ENCODE data around the gene CFAP54.
"Not testable (repeated sequence)": the region's sequence is repeated elsewhere in the genome, so short reads cannot be mapped to it uniquely, and the experiment has no call there.

CFAP54 gene

DNA sequence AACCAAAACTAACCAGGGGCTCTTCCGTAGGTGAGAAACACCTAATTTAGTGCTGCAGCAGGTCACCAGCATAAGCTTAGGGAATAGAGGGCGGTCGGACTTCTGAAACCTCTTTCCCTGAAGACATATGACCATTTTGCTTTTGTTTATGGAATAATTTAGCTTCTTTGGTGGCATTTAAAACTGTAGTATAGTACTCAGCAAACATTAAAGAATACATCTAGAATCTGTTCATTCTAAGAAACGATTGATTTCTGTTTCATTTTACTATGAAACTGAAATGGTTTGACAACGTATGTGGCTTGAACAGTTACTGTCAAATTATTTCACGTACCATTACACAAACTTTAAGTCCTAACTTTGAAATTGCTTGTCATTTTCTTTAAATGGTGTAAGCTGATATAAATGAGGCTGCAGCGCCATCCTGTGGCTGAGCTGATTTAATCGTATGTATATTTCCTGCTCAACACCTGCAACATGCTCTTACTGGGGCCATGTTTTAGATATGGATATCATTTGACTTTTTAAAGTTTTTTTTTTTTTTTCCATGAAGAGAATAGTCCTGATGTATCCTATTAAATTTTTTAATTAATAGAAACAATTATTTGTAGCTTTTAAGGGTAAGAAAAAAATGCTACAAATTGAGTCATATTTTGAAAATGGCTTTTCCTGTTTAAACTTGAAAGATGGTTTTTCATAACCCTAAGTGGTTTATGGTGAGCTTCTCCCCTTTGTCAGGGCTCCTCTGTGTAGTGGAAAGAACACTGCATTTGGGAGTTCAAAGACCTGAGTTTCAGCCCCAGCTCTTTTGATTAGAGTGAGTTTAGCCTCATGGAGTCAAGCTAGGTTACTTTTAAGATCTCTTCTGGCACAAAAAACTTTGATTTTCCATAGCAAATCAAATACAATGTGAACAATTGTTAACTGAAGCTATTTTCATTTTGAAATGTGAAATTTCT, 27.4 kb downstream of the CFAP54 start:
- DNase-seq (ENCODE audit: low spot score), result peak; percentile 78

DNA sequence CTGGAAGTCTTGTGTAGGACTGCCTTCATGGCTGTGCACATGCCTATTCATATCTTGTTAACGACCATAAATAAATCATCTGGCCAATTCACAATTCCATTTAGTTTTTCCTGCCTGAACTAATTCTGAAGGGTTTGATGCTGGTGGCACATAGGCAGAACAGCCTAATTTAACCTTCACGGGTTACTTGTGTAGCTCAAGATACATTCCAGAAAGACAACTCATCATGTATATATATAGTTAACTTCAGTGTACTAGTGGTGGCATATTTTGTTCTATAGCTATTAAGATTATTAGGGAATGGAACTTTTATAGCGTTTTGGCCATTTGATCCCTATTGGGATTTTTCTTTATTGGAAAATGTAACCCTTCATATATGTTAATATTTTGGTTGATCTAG, 31.4 kb downstream of the CFAP54 start:
- no peak for DNase-seq (ENCODE audit: low spot score)

DNA sequence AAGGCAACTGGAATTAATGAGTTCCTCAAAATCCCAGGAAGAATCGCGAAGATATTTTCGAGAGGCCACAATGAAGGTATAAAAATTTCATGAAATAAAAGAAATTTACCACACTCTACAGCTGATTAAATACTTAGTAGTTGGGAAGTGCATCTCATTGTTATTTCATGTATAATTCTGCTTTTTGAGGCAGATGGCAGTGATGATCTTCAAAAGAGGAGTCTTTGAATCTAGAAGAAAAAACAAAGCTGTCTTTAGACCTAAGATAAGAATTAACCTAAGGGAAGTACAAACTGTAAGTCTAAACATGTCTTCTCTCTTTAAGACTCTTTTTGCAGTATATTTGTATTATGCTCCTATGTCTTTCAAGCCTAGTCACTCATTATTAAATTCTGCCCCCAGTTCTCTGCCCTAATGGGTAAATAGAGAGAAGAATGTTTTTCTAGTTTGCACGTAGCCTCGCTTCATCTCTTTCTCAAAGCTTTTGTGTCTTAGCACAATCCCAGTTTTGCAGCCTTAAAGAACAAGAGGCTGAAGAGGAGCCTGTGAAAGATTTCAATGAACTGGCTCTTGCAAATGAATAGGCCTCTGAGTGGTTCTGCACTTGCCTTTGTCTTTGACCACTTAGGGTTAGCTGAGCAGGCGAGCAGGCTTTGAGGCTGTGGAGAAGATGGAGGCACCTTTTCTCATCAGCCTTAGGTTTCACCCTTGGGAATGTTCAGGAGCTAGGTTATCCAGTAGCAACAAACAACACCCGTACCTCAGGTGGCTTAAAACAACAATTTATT, 32.7 kb downstream of the CFAP54 start:
- no peak for DNase-seq (ENCODE audit: low spot score)

DNA sequence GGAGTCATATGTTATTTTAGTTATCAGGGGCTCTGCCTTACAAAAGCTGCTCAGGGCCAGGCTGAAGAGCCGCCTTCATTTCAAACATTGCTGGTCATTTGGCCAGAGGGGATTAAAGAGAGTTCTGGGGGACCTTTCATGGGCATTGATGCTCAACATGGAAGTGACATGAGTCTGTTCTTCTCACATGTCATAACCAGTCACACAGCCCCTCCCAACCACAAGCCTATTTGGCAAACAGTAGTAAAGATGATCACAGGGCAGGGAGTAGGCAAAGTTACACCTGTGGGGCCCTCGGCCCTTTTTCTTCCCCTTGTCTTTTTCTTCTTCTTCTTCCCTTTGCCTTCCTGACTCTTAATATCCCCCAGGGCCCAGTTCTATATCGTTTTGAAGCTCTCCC, 33.3 kb downstream of the CFAP54 start:
- DNase-seq (ENCODE audit: low spot score), result no peak

DNA sequence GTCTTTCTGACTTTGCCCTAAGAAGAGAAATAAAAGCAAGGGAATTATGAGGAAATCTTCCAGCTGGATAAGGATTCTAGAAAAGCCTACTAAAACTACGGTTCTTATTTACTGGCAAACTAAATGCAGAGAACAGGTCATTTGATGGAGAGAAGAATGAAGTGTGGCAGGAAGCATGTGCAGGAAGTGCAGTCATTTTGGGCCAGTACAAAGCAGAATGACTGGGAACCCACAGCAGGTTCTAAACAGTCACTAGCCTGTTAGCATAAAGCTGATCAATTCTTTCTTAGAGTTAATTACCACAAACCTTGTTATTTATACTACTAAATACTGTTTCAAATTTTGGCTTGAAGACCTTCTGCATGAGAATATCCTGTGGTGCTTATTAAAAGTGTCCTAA, 36.7 kb downstream of the CFAP54 start:
- no peak for DNase-seq (ENCODE audit: low spot score)

DNA sequence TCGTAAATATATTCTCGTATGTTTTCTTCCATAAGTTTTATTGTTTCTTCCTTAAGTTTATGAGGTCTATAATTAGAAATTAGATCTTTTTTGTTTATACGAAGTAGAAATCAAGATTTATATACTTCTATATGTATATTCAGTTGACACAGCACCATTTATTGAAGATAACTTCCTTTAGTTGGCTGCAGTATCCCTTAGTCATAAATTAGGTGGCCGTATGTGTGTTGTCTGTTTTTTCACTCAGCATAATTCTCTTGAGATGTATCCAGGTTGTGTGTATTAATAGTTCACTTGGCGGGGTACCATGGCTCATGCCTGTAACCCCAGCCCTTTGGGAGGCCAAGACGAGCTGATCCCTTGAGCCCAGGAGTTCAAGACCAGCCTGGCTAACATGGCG, 40.5 kb downstream of the CFAP54 start:
- no peak for DNase-seq (ENCODE audit: low spot score)

DNA sequence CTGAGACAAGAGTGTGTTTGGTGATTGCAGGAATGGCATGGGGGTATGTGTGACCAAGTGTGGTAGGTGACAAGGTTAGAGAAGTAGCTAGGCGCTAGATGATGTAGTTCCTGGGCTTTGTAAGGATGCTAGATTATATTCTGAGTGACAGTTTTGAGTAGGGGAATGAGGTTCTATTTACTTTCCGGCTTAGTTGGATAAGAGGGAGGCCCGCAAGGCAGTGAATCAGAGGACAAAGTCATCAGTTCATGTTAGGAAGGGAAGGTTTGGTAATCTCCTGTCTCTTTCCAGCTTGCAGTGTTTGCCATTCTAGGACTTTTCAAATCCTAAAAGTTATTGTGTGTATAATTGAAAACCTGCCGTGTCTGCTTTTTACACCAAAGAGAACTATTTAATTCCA, 45.0 kb downstream of the CFAP54 start:
- DNase-seq (ENCODE audit: low spot score), result no peak

DNA sequence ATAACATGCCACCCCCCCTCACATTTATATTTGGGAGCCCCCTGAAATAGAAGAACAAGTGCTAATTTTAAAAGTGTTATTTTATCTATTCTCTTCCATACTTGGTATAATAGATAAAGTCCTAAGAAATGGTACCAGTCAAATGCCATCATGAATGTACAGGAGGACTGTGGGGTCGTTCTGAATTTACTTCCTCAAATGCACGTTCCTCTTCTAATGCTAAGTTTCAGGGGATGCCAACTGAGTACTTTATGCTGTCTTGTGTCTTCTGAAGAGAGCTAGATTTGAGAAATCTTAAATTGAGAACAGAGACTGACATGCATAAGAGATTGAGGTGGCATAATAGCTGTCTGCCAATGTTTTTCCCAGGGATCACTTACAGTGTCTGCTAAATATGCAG, 59.0 kb downstream of the CFAP54 start:
- no peak for DNase-seq (ENCODE audit: low spot score)

DNA sequence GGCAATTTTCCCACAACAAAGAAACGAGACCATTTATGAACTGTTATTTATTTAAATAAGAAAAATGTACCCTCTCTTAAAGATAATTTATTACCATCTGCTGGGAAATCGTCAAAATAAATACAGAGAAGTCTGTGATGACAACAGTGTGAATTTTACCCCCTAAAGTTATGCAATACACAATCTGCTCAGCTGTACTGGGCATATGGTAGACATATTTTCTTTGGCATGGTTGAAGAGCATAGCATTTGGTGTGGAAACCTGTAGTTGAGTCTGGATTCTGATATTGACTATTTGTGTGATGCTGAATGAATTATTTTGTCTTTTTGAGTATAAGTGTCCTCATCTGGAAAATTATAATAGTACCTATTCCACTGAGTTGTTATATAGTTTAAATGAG, 60.0 kb downstream of the CFAP54 start:
- no peak for DNase-seq (ENCODE audit: low spot score)

DNA sequence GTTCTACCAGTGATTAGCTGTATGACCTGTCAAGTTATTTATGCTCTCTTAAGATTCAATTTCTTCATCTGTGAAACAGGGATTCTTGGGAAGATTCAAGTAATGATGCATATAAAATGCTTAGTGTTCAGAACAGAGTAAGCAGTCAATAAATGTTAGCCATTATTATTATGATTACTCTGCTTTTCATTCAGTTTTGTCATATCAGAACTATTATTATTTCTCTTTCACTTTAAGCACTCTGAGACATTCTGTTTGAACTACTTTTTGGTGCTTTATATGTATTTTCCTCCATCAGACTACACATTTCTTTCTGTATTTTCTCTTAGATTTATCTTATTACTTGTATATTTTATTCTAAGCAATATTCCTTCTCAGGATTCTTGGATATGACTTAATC, 81.2 kb downstream of the CFAP54 start:
- no peak for DNase-seq (ENCODE audit: low spot score)

DNA sequence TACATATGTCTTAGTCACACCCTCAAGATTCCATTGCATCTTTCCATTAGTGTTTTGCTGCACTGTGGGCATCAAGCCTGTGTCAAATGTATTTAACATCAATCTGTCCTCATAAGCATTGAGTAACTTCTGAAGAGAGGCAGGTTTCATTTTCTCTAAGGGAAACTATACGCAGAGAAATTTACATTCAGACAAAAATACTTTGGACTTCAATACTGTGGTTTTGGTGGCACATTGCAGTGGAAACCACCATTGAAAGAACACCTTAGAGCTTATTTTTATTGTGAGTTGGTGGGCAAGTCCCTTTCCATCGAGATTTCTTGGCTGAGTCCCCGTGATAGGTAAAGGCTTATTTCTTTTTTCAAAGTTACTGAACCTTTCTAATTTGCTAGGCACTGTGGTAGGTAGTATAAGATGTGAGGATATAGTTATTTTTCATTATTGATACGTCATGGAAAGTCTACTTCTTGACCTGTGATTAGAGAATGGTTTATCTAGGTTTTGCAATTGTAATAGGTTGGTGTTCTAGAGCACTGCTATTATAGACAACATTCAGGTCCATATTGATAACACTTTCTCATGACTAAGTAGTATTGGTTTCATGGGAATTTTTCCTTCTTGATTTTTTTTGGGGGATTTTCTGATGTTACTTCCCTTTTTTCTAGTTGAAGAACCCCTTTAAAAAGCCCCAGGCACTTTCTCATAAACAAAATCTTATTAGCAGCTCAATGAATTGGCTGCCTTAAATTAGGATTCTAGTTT, 81.9 kb downstream of the CFAP54 start:
- no peak for DNase-seq (ENCODE audit: low spot score)

DNA sequence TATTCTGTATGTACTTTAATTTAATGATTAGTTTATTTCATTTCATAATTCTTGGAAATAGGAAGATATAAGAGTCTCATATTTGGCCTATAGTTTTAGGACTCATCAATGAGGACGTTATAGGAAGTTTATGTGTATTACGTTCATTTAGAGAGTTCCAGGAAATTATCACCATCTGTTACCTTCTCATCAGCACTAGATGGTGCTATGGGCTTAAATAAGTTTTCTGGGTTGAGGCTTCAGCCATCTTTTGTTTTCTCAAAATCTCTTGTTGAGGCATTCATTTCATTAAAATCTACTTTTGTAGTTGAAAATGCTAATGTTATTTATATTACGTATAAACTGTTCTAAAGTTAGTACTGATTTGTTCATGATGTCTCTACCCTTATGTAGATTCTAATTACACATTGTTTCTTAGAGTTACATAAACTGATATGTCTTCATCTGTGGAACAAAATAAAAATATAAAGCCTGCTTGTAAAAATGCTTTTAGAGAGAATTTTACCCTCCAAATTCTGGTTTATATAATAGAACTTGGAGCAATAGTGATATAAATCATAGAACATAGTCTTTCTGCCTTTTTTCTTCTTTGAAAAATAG, 89.2 kb downstream of the CFAP54 start:
- DNase-seq (ENCODE audit: low spot score), result peak; percentile 76

DNA sequence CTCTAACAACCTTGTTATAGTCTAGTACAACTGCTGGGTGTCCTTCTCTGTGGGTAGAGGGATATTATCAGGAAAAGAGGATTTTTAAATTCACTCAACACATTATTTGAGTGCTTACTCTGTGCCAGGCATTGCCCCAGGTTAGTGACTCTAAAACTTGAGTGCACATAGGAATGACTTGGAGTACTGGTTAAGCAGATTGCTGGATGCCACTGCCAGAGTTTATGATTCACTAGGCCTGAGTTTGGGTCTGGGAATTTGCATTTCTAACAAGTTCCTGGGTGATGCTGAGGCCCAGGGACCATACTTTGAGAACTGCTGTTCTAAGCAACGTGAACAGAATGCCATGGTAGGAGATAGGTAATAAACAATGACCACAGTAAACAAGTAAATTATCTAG, 96.6 kb downstream of the CFAP54 start:
- no peak for DNase-seq (ENCODE audit: low spot score)

DNA sequence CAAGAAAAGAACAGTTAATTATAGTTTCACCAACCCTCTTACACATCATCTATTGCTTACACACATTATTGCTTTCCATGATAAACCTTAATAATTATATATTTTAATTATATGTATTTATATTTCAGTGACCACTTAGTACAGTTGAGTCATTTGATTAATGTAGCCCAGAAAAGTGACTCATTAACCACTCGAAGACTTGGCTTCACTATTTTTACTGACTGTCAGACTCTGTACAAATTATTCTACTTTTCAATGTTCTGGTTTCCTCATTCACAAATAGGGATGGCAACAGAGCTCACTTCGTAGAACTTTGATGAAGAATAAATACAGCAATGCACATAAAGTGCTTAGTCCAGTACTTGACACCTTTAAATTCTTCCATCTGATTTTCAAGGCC, 98.3 kb downstream of the CFAP54 start:
- no peak for DNase-seq (ENCODE audit: low spot score)

DNA sequence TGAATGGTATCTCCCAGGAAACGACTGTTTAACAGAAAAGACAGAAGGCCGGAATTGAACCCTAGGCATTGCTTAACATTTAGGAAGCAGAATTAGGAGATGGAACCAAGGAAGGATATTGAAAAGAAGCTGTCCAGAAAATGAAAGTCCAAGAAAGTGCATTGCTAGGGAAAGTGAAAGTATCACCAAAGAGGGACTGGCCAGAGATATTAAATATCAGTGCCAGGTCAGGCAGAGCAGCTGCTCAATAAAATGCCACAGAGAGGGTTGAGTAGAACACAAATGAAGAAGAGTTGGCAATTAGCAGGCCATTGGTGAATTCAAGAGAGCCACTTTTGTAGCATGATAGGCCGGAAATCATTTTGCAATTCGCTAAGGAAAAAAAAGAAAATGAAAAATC, 101.6 kb downstream of the CFAP54 start:
- no peak for DNase-seq (ENCODE audit: low spot score)

DNA sequence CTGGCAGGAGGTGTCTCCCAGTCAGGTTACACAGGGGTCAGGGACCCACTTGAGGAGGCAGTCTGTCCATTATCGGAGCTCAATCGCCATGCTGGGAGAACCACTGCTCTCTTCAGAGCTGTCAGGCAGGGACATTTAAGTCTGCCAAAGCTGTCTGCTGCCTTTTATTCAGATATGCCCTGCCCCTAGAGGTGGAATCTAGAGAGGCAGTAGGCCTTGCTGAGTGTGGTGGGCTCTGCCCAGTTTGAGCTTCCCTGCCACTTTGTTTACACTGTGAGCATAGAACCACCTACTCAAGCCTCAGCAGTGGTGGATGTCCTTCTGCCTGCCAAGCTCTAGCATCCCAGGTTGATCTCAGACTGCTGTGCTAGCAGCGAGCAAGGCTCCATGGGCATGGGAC, 115.0 kb downstream of the CFAP54 start:
- DNase-seq (ENCODE audit: low spot score), result not testable (repeated sequence)

DNA sequence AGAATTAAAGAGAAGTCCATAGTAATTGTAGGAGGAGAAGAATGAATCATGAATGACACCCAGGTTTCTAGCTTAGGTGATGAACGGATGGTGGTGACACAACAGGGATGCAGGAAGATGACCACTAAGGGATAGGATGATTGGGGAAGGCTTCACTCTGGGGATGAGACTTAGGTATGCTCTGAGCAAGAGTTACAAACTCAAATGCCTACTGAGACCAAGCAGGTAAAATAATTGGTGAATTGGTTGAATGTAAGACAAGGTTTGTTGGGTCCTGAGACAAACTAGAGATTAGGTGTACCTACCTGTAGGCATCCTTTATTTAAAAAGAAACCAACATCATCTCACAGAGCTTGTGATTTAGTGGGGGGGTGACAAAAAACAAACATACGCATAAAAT, 116.3 kb downstream of the CFAP54 start:
- DNase-seq (ENCODE audit: low spot score), result no peak

DNA sequence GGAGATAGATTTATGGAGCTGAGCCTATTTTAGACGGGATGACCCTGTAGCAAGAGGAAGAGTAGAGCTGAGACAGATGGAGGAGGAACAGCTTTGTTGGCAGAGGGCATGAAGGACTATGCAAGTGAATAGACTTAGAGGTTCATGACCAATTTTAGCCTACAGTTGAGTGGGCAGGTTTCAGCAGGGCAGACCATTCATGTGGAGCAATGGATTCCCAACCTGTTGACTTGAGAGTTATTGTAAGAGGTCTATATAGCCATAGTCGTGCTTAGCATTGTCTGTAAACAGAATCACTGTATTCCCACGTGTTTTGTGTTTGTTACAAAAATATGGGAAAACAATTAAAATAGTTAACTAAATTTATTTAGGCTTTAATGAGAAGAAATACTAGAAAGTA, 116.8 kb downstream of the CFAP54 start:
- DNase-seq (ENCODE audit: low spot score), result no peak

DNA sequence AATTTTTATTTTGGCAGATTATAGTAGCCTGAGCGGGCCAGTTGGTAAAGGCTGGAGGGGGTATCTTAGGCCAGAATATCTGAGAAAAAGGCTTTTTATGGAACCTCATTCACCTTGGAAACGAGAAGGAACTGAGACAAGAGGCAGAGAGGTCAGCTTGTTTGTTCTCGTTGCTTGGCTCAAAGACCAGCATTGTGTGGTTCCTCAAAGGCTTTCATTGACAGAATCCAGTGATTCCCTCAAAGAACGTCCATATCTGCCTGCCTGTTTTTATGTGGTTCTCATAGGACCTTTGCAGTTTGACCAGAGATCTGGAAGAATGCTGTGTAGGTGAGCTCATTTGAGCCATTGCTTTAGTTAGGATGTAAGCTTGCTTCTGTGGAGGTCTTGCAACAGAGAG, 117.3 kb downstream of the CFAP54 start:
- no peak for DNase-seq (ENCODE audit: low spot score)

DNA sequence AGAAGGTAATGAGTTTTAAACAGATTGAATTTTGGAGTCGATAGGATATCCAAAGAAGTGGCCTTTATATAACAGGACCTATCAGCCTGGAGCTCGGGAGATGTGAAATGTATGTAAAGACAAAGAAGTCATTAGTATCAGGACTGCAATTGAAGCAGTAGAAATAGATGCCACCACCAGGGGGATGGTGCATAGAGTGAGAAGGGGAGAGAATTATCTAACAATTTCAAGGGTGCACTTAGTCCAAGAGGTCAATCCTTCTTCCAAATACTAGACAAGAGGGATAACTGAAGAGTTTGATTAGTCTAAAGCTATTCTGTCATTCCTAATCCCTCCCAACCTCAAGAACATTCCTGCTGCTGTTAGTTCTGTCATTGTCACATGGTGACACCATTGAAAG, 127.8 kb downstream of the CFAP54 start:
- DNase-seq (ENCODE audit: low spot score), result no peak

DNA sequence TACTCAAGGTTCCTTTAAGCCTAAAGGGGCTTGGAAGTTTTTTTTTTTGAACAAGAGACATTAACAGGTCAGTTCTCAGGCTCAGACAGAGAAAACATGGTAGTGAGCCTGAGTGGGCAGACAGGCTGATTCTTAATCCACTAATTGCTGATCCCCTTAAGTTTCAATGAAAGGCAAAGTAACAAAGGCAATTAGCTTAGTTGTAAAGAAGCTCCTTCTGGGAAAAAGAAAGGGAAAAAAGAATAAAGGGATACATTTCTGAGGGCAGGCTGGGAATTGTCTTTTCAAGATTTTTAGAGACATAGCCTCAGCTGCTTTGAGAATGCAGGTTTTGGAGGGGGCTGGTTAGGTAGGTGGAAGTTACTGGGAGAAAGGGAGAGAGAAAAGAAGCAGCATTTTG, 133.8 kb downstream of the CFAP54 start:
- DNase-seq (ENCODE audit: low spot score), result no peak

DNA sequence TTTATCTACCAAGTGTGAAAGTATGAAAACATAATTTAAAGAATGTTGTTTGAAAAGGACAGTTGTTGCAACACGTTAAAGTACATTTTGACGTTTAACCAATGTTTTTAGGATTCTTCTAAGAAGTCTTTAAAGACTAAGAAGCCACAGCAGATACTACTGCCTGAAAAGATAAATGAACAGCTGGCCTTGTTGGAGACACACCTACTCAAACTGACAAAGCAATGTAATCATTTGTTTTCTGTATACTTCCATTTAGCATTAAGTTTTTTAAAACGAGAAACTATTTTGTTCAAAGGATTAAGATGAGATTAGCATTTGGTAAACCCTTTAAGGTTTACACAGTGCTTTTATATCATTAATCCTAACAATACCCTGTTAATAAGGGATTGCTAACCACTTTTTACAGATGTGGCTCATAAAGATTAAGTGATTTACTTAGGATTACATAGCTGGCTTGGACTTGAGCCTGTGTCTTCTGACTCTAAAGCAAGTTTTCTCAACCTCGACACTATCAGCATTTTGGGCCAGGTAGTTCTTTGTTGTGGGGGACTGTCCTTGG, 134.4 kb downstream of the CFAP54 start:
- no peak for DNase-seq (ENCODE audit: low spot score)

Measured in LoVo (cell line).